GM19351 (cell line): Measurements from ENCODE around the gene GNA12.
A peak's percentile ranks its signal among the peaks of the same experiment; 100 is the strongest.
"Not testable (repeated sequence)": the region's sequence is repeated elsewhere in the genome, so short reads cannot be mapped to it uniquely, and the experiment has no call there.

Experiments used
- ATAC-seq: cut with Tn5 transposase; IDR thresholded peaks from one replicate; pipeline ENCODE4 v1.9.1; 2021; ENCODE audit warnings: mild to moderate bottlenecking, moderate library complexity; ENCODE audit not compliant: unreplicated experiment

The GNA12 gene

DNA sequence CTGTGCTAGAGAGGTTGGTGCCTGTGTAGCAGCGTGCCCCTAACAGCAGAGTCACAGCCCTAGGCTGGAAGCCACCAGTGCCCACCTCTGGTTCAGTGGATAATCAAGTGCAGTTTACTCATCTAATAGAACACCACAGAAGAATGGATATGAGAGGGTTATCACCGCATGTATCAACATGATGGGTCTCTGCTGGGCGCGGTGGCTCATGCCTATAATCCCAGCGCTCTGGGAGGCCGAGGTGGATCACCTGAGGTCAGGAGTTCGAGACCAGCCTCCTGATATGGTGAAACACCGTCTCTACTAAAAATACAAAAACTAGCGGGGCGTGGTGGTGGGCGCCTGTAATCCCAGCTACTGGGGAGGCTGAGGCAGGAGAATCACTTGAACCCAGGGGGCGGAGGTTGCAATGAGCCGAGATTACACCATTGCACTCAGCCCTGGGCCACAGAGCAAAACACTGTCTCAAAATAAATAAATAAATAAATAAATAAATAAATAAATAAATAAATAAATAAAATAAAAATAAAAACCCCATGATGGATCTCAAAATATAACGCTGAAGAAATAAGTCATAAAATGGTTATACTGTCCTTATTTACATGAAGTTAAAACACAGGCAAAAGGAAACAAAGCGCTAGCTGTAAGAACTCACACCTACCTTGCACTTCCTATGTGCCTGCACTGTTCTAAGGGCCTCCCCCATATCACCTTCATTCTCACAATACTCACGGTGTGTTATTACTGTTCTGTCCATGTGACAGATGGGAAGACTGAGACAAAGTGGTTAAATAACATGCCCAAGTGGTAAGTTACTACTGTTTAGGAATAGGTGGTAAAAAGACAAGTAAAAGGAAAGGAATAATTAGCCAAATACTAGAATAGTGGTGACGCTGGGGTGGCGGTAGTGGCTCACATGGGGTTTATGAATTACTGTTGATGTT lies 85.2 kb downstream of the GNA12 start:
- ATAC-seq = no peak

GRCh38 chr7:2757904-2758672 lies 86.0 kb downstream of the GNA12 start:
- ATAC-seq = peak; percentile 79

DNA sequence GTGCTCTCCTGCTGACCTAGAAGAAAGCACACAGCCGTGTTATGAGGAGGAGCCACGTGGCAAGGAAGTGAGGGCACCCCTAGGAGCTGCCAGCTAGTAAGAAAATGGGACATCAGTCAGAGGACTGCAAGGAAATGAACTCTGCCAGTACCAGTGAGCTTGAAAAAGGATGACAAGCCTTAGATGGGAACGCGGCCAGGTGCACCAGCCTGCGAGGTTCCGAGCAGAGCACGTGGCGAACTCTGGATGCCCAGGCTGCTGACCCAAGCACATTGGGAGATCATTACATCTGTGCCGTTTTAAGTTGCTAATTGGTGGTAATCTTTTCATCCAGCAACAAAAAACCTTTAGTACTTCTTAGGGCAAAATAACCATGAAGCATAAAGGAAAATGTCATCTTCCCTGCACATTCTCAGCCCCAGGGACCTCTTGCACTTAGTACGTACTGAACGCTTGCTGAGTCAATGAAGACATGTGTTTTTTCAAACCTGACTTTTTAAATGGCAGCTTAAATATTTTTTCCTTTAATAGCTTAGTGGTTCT lies 86.7 kb downstream of the GNA12 start:
- no peak for ATAC-seq

GRCh38 chr7:2755531-2755930 lies 88.6 kb downstream of the GNA12 start:
- ATAC-seq = no peak

DNA sequence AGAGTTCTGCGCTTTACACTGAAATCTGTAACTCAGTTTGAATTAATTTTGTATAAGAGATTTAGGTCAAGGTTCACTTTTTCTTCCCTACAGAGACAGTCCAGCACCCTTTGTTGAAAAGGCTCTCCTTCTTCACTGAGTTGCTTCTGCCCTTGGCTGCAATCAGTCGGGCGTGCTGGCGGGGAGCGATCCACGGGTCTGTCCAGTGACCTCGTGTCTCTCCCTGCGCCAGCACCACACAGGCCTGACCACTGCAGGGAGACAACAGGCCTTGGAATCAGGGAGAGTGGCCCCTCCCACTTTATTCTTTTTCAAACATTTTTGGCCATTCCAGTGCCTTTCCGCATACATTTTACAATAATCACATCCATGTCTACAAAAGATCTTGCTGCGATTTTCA lies 89.2 kb downstream of the GNA12 start:
- ATAC-seq = no peak

GRCh38 chr7:2754086-2754485 lies 90.0 kb downstream of the GNA12 start:
- ATAC-seq = no peak

DNA sequence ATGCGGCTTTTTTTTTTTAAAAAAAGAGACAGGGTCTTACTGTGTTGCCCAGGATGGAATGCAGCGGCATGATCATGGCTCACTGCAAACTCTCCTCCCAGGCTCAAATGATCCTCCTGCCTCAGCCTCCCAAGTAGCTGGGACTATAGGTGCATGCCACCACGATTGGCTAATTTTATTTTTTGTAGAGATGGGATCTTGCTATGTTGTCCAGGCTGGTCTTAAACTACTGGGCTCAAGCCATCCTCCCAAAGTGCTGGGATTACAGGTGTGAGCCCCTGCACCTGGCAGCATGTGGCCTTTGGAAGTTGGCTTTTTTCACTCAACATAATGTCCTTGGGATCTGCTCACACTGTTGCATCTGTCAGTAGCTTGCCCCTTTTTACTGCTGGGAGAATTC lies 91.0 kb downstream of the GNA12 start:
- no peak for ATAC-seq

DNA sequence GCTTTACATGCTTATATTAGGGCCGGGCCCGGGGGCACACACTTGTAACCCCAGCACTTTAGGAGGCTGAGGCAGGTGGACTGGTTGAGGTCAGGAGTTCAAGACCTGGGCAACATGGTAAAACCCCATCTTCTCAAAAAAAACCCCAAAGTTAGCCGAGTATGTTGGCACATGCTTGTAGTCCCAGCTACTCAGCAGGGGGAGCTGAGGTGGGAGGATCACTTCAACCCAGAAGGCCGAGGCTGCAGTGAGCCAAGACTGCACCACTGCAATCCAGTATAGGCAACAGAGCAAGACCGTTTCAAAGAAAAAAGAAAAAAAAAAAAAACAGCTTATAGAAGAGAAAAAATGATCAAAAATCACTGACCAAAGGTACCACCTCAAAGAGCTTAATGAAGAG lies 93.0 kb downstream of the GNA12 start:
- no peak for ATAC-seq

DNA sequence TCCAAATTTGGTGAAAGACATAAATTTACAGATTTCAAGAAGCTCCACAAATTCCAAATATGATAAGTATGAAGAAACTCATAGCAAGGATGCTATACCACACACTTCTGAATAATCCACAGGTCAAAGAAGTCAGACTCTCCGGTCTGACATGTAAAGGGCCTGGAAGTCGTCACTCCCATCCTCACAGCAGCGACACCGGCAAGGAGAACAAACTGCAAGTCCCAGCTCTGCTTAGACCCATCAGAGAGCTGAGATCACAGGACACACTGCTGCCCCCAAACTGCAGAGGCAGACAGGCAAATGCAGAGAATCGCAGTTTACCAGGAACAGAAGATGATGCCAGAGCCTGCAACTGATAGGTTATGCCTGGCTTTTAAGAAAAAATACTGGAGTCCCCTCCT lies 94.1 kb downstream of the GNA12 start:
- ATAC-seq = no peak

- not testable (repeated sequence) for ATAC-seq
Observed at GRCh38 chr7:2748684-2749083, 95.4 kb downstream of the GNA12 start.

DNA sequence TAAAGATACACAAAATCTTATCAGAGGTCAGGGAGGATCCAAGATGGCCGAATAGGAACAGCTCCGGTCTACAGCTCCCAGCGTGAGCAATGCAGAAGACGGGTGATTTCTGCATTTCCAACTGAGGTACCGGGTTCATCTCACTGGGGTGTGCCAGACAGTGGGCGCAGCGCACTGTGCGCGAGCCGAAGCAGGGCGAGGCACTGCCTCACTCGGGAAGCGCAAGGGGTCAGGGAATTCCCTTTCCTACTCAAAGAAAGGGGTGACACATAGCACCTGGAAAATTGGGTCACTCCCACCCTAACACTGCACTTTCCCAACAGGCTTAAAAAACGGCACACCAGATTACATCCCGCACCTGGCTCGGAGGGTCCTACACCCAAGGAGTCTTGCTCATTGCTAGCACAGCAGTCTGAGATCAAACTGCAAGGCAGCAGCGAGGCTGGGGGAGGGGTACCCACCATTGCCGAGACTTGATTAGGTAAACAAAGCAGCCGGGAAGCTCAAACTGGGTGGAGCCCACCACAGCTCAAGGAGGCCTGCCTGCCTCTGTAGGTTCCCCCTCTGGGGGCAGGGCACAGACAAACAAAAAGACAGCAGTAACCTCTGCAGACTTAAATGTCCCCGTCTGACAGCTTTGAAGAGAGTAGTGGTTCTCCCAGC lies 100.5 kb downstream of the GNA12 start:
- ATAC-seq = not testable (repeated sequence)

- ATAC-seq = no peak
Observed at GRCh38 chr7:2738766-2739549, 105.2 kb downstream of the GNA12 start.

DNA sequence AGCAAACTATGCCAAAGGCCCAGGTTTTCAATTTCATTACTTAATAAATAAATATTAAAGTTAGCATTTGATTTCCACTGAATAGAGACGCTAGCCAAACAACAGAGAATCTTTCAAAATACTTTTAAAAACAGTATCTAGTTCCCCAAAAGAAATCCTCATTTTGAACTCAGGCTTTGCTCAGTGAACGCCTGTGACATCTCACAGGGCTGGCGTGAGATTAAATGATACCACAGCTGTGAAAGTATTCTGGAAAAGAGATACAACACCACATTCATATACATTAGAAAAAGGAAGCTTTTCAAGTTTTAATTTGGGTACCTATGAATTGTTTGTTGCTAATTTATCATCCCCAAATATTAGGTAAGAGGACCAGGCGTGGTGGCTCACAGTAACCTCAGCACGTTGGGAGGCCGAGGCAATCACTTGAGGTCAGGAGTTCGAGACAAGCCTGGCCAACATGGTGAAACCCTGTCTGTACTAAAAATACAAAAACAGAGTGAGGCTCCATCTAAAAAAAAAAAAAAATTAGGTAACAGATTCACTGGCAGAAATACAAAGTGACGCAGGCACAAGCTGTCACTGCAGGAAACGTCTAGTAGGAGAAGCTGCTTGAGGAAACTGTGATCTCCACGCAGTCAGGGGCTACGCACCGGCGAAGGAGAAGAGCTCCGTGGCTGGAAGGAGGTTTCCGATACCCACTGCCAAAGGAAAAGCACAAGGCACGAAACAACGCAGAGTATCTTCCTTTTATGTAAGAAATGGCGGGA lies 106.2 kb downstream of the GNA12 start:
- ATAC-seq = no peak

DNA sequence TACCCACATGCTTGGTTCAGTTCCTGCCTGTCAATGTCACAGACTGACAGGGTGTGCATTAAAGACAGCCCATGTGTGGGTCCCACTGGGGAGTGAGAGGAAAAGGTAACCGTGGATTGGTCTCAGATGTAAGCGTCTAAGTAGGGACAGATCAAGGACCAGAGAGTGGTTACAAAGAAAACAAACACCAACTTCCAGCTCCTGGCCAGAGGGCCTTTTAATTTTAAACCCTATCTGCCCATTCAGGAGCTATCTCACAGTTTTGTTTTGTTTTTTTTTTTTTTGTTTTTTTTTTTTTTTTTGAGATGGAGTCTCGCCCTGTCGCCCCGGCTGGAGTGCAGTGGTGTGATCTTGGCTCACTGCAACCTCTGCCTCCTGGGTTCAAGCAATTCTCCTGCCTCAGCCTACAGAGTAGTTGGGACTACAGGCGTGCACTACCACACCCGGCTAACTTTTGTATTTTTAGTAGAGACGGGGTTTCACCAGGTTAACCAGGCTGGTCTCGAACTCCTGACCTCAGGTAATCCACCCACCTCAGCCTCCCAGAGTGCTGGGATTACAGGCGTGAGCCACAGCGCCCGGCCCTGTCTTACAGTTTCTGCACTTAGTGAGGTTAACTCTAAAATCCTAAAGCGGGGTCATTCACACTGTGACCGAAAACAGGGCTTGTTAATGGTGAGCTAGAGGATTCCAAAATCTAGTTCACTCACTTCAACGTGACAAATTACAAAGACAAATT lies 106.9 kb downstream of the GNA12 start:
- ATAC-seq = not testable (repeated sequence)

GRCh38 chr7:2736411-2736914 lies 107.6 kb downstream of the GNA12 start:
- ATAC-seq = no peak

GRCh38 chr7:2735744-2736143 lies 108.4 kb downstream of the GNA12 start:
- ATAC-seq = no peak

DNA sequence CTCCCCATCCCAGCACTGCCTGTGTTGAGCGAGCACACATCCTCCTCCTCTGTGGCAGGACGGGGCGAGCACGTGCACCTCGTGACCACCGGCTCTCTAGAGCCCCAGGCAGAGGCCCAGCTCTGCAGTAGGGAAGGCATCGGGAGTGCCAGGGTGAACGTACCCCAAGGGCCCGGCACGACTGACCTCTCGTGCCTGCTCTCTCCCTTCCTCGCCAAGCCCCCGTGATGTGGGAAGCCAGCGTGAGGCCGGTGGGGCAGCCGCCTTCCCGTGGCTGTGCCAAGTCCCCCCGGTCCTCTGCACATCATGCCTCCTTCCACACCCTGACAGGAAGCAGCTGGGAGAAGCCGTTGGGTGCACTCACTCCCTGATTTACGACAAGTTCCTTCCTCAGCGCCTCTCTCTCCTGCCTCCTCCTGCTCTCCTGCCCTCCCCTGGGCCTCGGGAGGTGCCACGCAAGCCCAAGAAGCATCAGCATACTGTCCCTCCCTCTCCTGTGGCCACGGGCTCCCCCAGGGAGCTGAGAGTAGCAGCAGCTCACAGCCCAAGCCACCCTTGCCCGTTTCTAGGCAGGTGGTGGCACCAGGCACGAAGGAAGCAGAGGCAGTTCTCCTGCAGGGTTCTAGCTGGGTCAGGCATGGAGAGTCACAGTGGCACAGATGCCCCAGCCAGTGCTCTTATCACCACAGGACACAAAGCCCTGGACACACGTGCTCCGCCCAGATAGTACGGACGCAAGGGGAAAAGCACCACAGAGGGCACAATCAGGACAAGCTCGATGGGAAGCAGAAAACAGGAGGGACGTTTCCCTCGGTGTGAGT lies 109.1 kb downstream of the GNA12 start:
- ATAC-seq = no peak
